ENCODE results near the gene GPR153. TPM values are rescaled to one million over a fixed set of nuclear protein-coding genes. Genes with fewer than 3 reads are reported as not detected.

Gene GPR153
- total RNA-seq, 3 donors from 2014 or later = 20.2 to 28.3 (median 20.4) TPM

DNA sequence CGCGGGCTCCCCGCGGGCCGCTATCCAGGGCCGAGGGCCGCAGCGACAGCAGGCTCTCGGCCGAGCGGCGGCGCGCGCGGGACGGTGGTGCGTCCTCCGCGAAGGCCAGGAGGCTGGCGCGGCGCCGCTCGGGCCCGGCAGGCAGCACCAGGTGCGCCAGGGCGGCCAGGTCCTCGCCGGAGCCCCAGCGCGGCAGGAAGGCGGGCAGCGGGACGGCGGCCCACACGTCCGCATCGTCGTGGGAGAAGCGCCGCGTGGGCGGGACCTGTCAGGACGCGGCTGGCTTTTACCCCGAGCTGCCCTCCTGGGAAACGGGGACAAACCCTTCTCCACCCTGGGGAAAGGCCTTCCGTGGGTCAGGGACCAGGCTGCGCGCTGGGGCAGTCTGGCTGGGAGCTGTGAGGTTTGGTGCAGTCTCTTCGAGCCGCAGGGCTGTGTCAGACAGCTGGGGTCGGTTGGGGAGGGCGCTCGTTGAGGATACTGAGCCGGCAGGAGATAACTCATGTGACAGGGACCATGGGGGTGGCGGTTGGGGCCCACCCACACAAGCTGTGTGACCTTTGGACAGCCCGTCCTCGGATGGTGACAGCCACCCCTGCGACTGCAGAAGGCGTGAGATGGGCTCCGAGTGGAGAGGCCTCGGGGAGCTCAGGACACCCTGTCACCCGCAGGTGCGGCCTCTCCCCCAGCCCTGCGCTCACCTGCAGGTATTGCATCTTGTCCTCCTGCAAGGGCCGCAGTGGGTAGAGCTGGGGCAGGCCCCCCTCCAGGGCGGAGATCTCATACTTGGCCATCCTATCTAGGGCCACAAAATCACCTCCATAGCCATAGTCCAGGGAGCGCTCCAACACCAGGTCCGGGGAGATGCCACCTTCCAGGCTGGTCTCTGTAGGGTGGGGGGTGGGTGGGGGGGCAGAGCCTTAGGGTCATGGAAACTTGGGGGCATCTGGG is 10.9 kb downstream of the GPR153 start:
- peak; percentile 14 for ATAC-seq
- H3K4me1 ChIP-seq (ENCODE audit: low read depth) = peaks cover 10% of the 10 kb centered on the region
- DNase-seq = peak in 1 of 3 donors; percentile 45
- H3K36me3 ChIP-seq (ENCODE audit: low read depth) = no peaks in the 10 kb centered on the region
- no peak overlapping the region for H3K4me3 ChIP-seq
- no peaks in the 10 kb centered on the region for H3K9me3 ChIP-seq
- intact Hi-C loops (cut with DNase I, micrococcal nuclease) = loop anchor here (5.0 to 10.0 kb wide), 2 partner anchors 87 to 155 kb away; no protein-coding TSS in a partner anchor
- TF ChIP-seq, protein P1, sequence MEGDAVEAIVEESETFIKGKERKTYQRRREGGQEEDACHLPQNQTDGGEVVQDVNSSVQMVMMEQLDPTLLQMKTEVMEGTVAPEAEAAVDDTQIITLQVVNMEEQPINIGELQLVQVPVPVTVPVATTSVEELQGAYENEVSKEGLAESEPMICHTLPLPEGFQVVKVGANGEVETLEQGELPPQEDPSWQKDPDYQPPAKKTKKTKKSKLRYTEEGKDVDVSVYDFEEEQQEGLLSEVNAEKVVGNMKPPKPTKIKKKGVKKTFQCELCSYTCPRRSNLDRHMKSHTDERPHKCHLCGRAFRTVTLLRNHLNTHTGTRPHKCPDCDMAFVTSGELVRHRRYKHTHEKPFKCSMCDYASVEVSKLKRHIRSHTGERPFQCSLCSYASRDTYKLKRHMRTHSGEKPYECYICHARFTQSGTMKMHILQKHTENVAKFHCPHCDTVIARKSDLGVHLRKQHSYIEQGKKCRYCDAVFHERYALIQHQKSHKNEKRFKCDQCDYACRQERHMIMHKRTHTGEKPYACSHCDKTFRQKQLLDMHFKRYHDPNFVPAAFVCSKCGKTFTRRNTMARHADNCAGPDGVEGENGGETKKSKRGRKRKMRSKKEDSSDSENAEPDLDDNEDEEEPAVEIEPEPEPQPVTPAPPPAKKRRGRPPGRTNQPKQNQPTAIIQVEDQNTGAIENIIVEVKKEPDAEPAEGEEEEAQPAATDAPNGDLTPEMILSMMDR (IDR thresholded peaks at IDR 0.05) = no peak

DNA sequence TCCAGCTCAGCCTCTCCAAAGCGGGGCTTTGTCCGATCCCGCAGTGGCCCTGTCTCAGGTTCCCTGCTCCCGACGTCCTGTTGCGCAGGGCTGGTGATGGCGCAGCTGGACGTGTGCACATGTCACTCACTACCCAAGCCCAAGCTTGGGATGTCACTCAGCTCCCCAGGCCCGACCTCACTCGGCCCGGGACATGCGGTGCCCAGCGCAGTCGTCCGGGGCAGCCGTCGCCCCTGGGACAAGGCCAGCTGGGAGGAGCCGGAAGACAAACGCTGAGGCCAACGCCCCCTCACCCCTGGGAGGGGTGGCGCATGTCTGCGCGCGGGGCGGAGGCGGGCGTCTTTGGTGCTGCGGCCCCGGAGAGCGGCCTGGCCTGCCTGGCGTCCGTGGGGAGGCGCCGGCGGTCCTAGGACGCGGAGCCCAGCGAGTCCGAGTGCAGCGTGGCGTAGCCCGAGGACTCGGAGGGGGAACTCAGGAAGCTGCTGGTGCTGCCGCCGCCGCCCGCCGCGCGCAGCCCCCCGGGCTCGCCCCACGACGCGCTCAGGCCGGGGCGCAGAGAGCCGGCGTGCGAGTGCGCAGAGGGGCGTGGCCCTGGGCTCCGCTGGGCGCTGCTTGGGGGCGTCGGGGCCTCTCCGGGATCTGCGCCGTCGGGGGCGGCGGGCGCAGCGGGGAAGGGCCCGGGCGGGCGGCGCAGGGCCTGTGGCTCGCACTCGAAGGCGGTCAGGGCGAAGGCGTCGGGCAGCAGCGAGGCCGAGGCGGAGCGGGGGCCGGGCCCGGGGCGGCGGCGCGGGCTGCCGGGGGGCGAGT is 11.8 kb downstream of the GPR153 start:
- peak; percentile 34 for ATAC-seq
- intact Hi-C loops (cut with DNase I, micrococcal nuclease) = loop anchor here (5.0 to 10.0 kb wide), 2 partner anchors 88 to 156 kb away; no protein-coding TSS in a partner anchor
- TF ChIP-seq, protein P1 (IDR thresholded peaks at IDR 0.05) = no peak
- Histone ChIP-seq H3K36me3 (ENCODE audit: low read depth) (no peaks in the 10 kb centered on the region), H3K4me1 (ENCODE audit: low read depth) (peaks cover 10% of the 10 kb centered on the region), H3K9me3 (no peaks in the 10 kb centered on the region), H3K4me3 (no peak overlapping the region)
- DNase-seq = peak in 2 of 3 donors; percentile 51 to 71

DNA sequence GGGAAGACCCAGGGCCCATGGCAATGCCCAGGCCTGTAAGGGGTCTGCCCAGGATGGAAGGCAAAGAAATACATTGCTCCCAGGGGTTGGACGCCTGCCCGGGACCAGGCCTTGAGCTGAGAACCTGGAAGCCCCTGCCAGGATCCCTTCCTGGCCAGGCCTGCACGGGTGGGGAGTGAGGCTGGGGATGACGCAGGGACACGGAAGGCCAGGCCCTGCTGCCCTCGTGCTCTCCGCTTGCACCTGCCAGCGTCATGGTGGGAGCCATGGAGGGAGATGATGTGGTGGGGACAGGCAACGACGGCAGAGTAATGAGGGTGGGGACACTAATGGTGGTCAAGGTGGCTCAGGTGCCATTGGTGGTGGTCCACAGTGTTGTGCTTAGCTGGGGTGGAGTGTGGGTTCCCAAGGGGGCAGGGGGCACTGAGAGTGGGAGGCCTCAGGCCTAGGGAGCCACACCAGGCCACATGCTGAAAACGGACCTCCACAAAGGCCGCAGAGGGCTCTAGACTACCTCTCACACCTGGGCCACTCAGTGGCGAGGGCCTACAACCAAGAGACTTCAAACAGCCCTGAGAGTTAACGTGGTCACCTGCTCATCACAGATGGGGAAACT is 12.6 kb downstream of the GPR153 start:
- intact Hi-C loops (cut with DNase I, micrococcal nuclease) = loop anchor here (5.0 to 10.0 kb wide), 2 partner anchors 89 to 157 kb away; no protein-coding TSS in a partner anchor
- Histone ChIP-seq H3K36me3 (ENCODE audit: low read depth) (no peaks in the 10 kb centered on the region), H3K4me3 (no peak overlapping the region), H3K4me1 (ENCODE audit: low read depth) (peaks cover 10% of the 10 kb centered on the region), H3K9me3 (no peaks in the 10 kb centered on the region)
- ATAC-seq (no peak), DNase-seq (no peak)
- TF ChIP-seq, protein P1 (IDR thresholded peaks at IDR 0.05) = no peak

DNA sequence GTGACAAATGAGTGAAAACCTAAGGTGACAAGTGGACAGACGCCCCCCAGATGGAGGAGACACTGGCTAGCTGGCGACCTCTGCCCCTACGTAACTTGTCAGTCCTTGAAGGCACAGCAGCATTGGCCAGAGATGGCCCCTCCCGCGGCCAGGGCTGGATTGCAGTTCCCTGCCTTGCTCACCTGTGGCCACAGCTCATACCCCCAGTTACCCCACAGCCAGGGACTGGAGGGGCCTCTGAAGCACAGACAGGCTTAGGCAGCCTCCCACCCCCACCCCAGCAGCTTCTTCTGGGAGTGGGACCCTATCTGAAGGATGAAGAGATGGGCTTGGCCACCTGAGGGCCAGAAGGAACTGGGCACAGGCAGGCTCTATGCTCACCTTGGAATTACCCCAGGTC is 13.2 kb downstream of the GPR153 start:
- no peak overlapping the region for H3K4me3 ChIP-seq
- no peaks in the 10 kb centered on the region for H3K36me3 ChIP-seq (ENCODE audit: low read depth)
- TF ChIP-seq, protein P1 (IDR thresholded peaks at IDR 0.05) = no peak
- no peaks in the 10 kb centered on the region for H3K9me3 ChIP-seq
- H3K4me1 ChIP-seq (ENCODE audit: low read depth) = peaks cover 10% of the 10 kb centered on the region
- DNase-seq = no peak
- no peak for ATAC-seq
- intact Hi-C loops (cut with DNase I, micrococcal nuclease) = loop anchor here (2.0 to 10.0 kb wide), 3 partner anchors 90 to 157 kb away; no protein-coding TSS in a partner anchor

Measured in mucosa of descending colon (tissue), 3 donors.